CD14-positive monocyte (primary cell): Measurements from ENCODE around the gene CDC42EP4. TPM values are rescaled to one million over a fixed set of nuclear protein-coding genes. Genes with fewer than 3 reads are reported as not detected.

Source experiments
- DNase-seq, 3 donors: peaks; one replicate each; pipeline ENCODE4 v3.0.0-alpha.2; 2011 to 2022
- H2AFZ ChIP-seq: 2 replicates; pipeline ENCODE4 v1.6.0; 2012; ENCODE audit warnings: mild to moderate bottlenecking, low read depth, low read length, inconsistent platforms; ENCODE audit not compliant: insufficient read depth, poor library complexity, severe bottlenecking
- H3K27ac ChIP-seq, 2 donors: 1 replicate in 1 of 2; 2 replicates in 1 of 2; pipeline ENCODE4 v1.5.1; 2012 to 2013; ENCODE audit warnings: low read length in 2 of 2, control low read depth in 1 of 2, inconsistent platforms in 1 of 2, low read depth in 1 of 2, mild to moderate bottlenecking in 1 of 2
- H3K27me3 ChIP-seq, 2 donors: one replicate each; pipeline versions ENCODE4 v1.6.0 to v1.6.1; 2011 to 2013; ENCODE audit warnings: low read length in 2 of 2; ENCODE audit not compliant: control insufficient read depth in 2 of 2, insufficient read depth in 2 of 2
- H3K36me3 ChIP-seq, 2 donors: replicated peaks in 1 of 2; 1 replicate in 1 of 2; 2 replicates in 1 of 2; pipeline versions ENCODE4 v1.5.1 to v1.6.1; 2012 to 2013; ENCODE audit warnings: low read length in 2 of 2, control low read depth in 1 of 2, inconsistent platforms in 1 of 2, mild to moderate bottlenecking in 1 of 2; ENCODE audit not compliant: insufficient read depth in 2 of 2, control insufficient read depth in 1 of 2
- H3K4me1 ChIP-seq, 2 donors: 1 replicate in 1 of 2; 2 replicates in 1 of 2; pipeline versions ENCODE4 v1.5.1 to v1.6.1; 2012 to 2013; ENCODE audit warnings: low read length in 2 of 2, control low read depth in 1 of 2, inconsistent platforms in 1 of 2, mild to moderate bottlenecking in 1 of 2, moderate library complexity in 1 of 2; ENCODE audit not compliant: insufficient read depth in 2 of 2, control insufficient read depth in 1 of 2
- H3K4me2 ChIP-seq: replicated peaks from 2 replicates; pipeline ENCODE3; 2012; ENCODE audit warnings: low read length, moderate library complexity, mild to moderate bottlenecking; ENCODE audit not compliant: poor library complexity, severe bottlenecking; ENCODE audit errors: extremely low read depth
- H3K4me3 ChIP-seq, 3 experiments: fragments of 200-600 bp in 1 of 3; sonication (generic) in 1 of 3; replicated peaks in 1 of 3; 1 replicate in 2 of 3; 2 replicates in 1 of 3; pipeline ENCODE4 v1.5.1; 2011 to 2013; ENCODE audit warnings: low read length in 3 of 3, mild to moderate bottlenecking in 3 of 3, control low read depth in 2 of 3, low read depth in 2 of 3, inconsistent platforms in 1 of 3, moderate library complexity in 1 of 3
- H3K79me2 ChIP-seq: 2 replicates; pipeline ENCODE4 v1.6.0; 2012; ENCODE audit warnings: mild to moderate bottlenecking, control low read depth, inconsistent platforms, low read length, moderate library complexity; ENCODE audit not compliant: insufficient read depth
- H3K9ac ChIP-seq: 2 replicates; pipeline ENCODE4 v1.6.0; 2017; ENCODE audit warnings: low read length, mild to moderate bottlenecking; ENCODE audit not compliant: insufficient read depth, poor library complexity, severe bottlenecking
- H3K9me3 ChIP-seq, 2 donors: replicated peaks in 1 of 2; 1 replicate in 1 of 2; 2 replicates in 1 of 2; pipeline versions ENCODE4 v1.5.1 to v1.6.1; 2012 to 2013; ENCODE audit warnings: low read length in 2 of 2, control low read depth in 1 of 2; ENCODE audit not compliant: control insufficient read depth in 1 of 2, insufficient read depth in 1 of 2
- H4K20me1 ChIP-seq: 2 replicates; pipeline ENCODE4 v1.6.0; 2012; ENCODE audit warnings: mild to moderate bottlenecking, low read length, control low read depth, moderate library complexity; ENCODE audit not compliant: insufficient read depth
- H3K27ac Mint-ChIP-seq, 7 donors: one replicate each; pipeline ENCODE4 v1.8.0; 2020; ENCODE audit warnings: mild to moderate bottlenecking in 7 of 7, mixed read lengths in 7 of 7, moderate library complexity in 6 of 7, inconsistent platforms in 2 of 7
- H3K27me3 Mint-ChIP-seq, 3 donors: one replicate each; pipeline ENCODE4 v1.8.0; 2021 to 2022; ENCODE audit warnings: low read depth in 3 of 3, mild to moderate bottlenecking in 3 of 3, mixed read lengths in 3 of 3, moderate library complexity in 3 of 3, inconsistent platforms in 1 of 3
- H3K36me3 Mint-ChIP-seq, 2 donors: one replicate each; pipeline ENCODE4 v1.8.0; 2020; ENCODE audit warnings: mixed read lengths in 2 of 2, inconsistent platforms in 1 of 2, mild to moderate bottlenecking in 1 of 2
- H3K4me1 Mint-ChIP-seq: one replicate; pipeline ENCODE4 v1.8.0; 2020; ENCODE audit warnings: mild to moderate bottlenecking, mixed read lengths
- H3K4me3 Mint-ChIP-seq, 2 donors: one replicate each; pipeline ENCODE4 v1.8.0; 2020; ENCODE audit warnings: mild to moderate bottlenecking in 2 of 2, mixed read lengths in 2 of 2, moderate library complexity in 1 of 2
- H3K9me3 Mint-ChIP-seq, 7 donors: one replicate each; pipeline ENCODE4 v1.8.0; 2020 to 2022; ENCODE audit warnings: mixed read lengths in 7 of 7, mild to moderate bottlenecking in 6 of 7, moderate library complexity in 6 of 7, inconsistent platforms in 2 of 7
- WGBS: methylation state at CpG from one replicate; pipeline ENCODE4 v1.1.5; 2013; ENCODE audit warnings: missing lambda C conversion rate; ENCODE audit not compliant: insufficient coverage; 5-methylcytosine and 5-hydroxymethylcytosine counted together
- intact Hi-C, 2 donors: fragments of 100-400 bp; cut with micrococcal nuclease; formaldehyde crosslinking; loops; one replicate each; pipeline versions ENCODE4 v1.15.0 to v1.15.1; 2023
- polyA plus RNA-seq, 3 donors: library from polyadenylated mRNA; depleted of rRNA in 1 of 3; unstranded in 2 of 3; stranded (reverse) in 1 of 3; fragments of 300-500 nt in 2 of 3; fragments of >200 nt in 1 of 3; fragmentation: Illumina TruSeq in 2 of 3; gene quantifications; 1 replicate in 2 of 3; 2 replicates in 1 of 3; pipeline ENCODE4 v1.2.3, GENCODE V29; 2012 to 2021
- TF ChIP-seq, protein P1 (sequence below): fragments of 200-600 bp; IDR thresholded peaks from one replicate; pipeline ENCODE4 v1.8.0; 2022; ENCODE audit warnings: antibody characterized with exemption, mild to moderate bottlenecking

The CDC42EP4 gene
- polyA plus RNA-seq, 3 donors, result 6.4 to 12.7 (median 6.6) TPM

DNA sequence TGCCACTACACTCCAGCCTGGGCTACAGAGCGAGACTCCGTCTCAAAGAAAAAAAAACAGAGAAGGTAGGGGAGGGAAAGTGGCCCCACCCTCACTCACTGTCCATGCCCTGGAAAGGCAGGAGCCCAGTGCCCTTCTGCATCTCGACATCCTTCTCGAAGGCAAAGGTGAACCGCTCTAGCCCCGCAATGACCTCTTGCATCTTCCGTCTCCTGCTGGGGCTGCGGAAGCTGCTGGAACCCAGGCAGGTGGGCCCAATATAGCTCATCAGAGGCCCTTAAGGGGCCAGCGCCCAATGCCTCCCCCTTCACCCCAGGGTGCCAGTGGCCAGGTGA is 50.2 kb downstream of the CDC42EP4 start, which contains the start of gene CPSF4L:
TSS of gene CPSF4L (minus strand) at position 264 of the 335 bp plus-strand sequence. CDS start at position 202, 62 bp downstream.
- H4K20me1 ChIP-seq, result no peaks in the 10 kb centered on the region
- H3K27ac ChIP-seq, result no peak within 1 kb of the TSS
- H3K4me1 ChIP-seq, result no peaks in the 10 kb centered on the region
- peaks cover 0 to 3% (median 0%) of the 10 kb centered on the region in 7 donors for H3K9me3 Mint-ChIP-seq
- H3K9me3 ChIP-seq, result no peaks in the 10 kb centered on the region
- H3K27me3 ChIP-seq, result no peaks in the 10 kb centered on the region
- no peaks in the 10 kb centered on the region for H3K36me3 ChIP-seq
- no peak within 1 kb of the TSS for H3K9ac ChIP-seq
- no peak for DNase-seq
- H3K79me2 ChIP-seq, result no peaks in the 10 kb centered on the region
- intact Hi-C loops, result no loop called here
- H3K4me3 Mint-ChIP-seq, result no peak within 1 kb of the TSS
- H3K4me1 Mint-ChIP-seq, result no peaks in the 10 kb centered on the region
- no peak within 1 kb of the TSS for H3K4me2 ChIP-seq
- TF ChIP-seq, protein P1, sequence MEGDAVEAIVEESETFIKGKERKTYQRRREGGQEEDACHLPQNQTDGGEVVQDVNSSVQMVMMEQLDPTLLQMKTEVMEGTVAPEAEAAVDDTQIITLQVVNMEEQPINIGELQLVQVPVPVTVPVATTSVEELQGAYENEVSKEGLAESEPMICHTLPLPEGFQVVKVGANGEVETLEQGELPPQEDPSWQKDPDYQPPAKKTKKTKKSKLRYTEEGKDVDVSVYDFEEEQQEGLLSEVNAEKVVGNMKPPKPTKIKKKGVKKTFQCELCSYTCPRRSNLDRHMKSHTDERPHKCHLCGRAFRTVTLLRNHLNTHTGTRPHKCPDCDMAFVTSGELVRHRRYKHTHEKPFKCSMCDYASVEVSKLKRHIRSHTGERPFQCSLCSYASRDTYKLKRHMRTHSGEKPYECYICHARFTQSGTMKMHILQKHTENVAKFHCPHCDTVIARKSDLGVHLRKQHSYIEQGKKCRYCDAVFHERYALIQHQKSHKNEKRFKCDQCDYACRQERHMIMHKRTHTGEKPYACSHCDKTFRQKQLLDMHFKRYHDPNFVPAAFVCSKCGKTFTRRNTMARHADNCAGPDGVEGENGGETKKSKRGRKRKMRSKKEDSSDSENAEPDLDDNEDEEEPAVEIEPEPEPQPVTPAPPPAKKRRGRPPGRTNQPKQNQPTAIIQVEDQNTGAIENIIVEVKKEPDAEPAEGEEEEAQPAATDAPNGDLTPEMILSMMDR, result no peak
- no peak within 1 kb of the TSS for H3K4me3 ChIP-seq
- H2AFZ ChIP-seq, result no peak within 1 kb of the TSS
- WGBS, result 100% methylated on average over 7 of the region's 9 CpGs
- H3K36me3 Mint-ChIP-seq, result no peaks in the 10 kb centered on the region
- H3K27ac Mint-ChIP-seq, result peak within 1 kb of the TSS in 1 of 7 donors; percentile 35
- peaks cover 2 to 15% (median 6%) of the 10 kb centered on the region in 3 donors for H3K27me3 Mint-ChIP-seq

- H3K36me3 ChIP-seq, result no peaks in the 10 kb centered on the region
- no peaks in the 10 kb centered on the region for H3K79me2 ChIP-seq
- WGBS, result 84% methylated on average over 6 of the region's 6 CpGs
- Mint-ChIP-seq H3K36me3 (no peaks in the 10 kb centered on the region), H3K4me1 (peaks cover 3% of the 10 kb centered on the region), H3K27me3 (peaks cover 2 to 6% (median 6%) of the 10 kb centered on the region in 3 donors), H3K9me3 (peaks cover 0 to 3% (median 0%) of the 10 kb centered on the region in 7 donors), H3K4me3 (no peak overlapping the region), H3K27ac (peak overlapping the region in 1 of 7 donors; percentile 60)
- H3K9me3 ChIP-seq, result no peaks in the 10 kb centered on the region
- DNase-seq, result no peak
- H3K27ac ChIP-seq, result no peak overlapping the region
- H3K9ac ChIP-seq, result no peak overlapping the region
- H2AFZ ChIP-seq, result no peak overlapping the region
- no peaks in the 10 kb centered on the region for H4K20me1 ChIP-seq
- no peaks in the 10 kb centered on the region for H3K27me3 ChIP-seq
- intact Hi-C loops, result no loop called here
- H3K4me1 ChIP-seq, result no peaks in the 10 kb centered on the region
- H3K4me2 ChIP-seq, result no peak overlapping the region
- no peak overlapping the region for H3K4me3 ChIP-seq
- TF ChIP-seq, protein P1, result no peak
Observed at GRCh38 chr17:73257516-73257915, 54.3 kb downstream of the CDC42EP4 start.
